ENCODE results near the gene SAMHD1. TPM values are rescaled to one million over a fixed set of nuclear protein-coding genes. Genes with fewer than 3 reads are reported as not detected.

SAMHD1 gene
- total and polyA plus RNA-seq, 2 donors (not counting 3 experiments of a cell fraction or from before 2014, with no cell fraction given), result 13.7 to 27.5 TPM

DNA sequence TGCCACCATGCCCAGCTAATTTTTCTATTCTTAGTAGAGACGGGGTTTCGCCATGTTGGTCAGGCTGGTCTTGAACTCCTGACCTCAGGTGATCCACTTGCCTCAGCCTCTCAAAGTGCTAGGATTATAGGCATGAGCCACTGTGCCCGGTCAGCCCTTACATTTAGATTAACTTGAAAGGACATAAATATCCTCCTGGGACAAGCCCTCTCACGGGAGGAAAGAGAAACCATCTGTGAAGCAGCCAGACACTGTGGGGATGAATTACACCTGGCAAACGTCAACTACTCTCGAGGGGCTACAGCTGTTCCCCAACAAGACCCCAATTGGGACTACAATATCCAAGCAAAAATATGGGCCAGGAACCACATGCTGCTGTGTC lies 32.7 kb upstream of the SAMHD1 start:
- FAIRE-seq, result no peak
- CTCF ChIA-PET, result no interaction called here
- dilution Hi-C loops (cut with MboI; ENCODE audit: extremely low pct_ligation_motif_present, low sequenced_read_pairs), result no loop called here

More for the DNA sequence above, 32.7 kb upstream of the SAMHD1 start:
- no peaks in the 10 kb centered on the region for H3K27me3 ChIP-seq (ENCODE audit: control insufficient read depth in 2 of 2, insufficient read depth in 2 of 2, low read length in 2 of 2)
- DNase-seq (ENCODE audit: low read depth, low spot score), result no peak
- no peaks in the 10 kb centered on the region for H3K9me3 ChIP-seq (replicated peaks; ENCODE audit: control insufficient read depth, insufficient read depth, low read length)
- H3K79me2 ChIP-seq (ENCODE audit: control insufficient read depth, insufficient read depth, low read length), result no peaks in the 10 kb centered on the region
- no peak overlapping the region for H3K9ac ChIP-seq (replicated peaks; ENCODE audit: extremely low read depth, insufficient read depth, low read length)
- BruUV-seq (replicated peaks), result no TSS peak
- H3K4me3 ChIP-seq (replicated peaks in 1 of 3; ENCODE audit: insufficient read depth in 1 of 3, low read depth in 1 of 3, low read length in 3 of 3), result no peak overlapping the region
- TF ChIP-seq POLR2A (IDR thresholded peaks at IDR 0.05; ENCODE audit: low read depth, low read length) (no peak), EZH2 (IDR thresholded peaks at IDR 0.05; ENCODE audit: borderline replicate concordance, low read depth, low read length, severe bottlenecking) (no peak), FOS (IDR thresholded peaks at IDR 0.05; ENCODE audit: borderline replicate concordance, insufficient read depth, low read length) (no peak), JUN (IDR thresholded peaks at IDR 0.05; ENCODE audit: borderline replicate concordance, insufficient read depth, insufficient read length, low read depth) (no peak), GATA2 (IDR thresholded peaks at IDR 0.05; ENCODE audit: insufficient read depth, insufficient read length, low read depth, low read length) (no peak), MYC (IDR thresholded peaks at IDR 0.05; ENCODE audit: low read depth, low read length) (no peak), POLR2AphosphoS5 (IDR thresholded peaks at IDR 0.05; ENCODE audit: insufficient read depth, low read depth, low read length) (no peak)
- TF ChIP-seq, protein P1, sequence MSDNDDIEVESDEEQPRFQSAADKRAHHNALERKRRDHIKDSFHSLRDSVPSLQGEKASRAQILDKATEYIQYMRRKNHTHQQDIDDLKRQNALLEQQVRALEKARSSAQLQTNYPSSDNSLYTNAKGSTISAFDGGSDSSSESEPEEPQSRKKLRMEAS (IDR thresholded peaks at IDR 0.05; ENCODE audit: insufficient read depth, insufficient read length), result no peak
- TF ChIP-seq, protein P2, sequence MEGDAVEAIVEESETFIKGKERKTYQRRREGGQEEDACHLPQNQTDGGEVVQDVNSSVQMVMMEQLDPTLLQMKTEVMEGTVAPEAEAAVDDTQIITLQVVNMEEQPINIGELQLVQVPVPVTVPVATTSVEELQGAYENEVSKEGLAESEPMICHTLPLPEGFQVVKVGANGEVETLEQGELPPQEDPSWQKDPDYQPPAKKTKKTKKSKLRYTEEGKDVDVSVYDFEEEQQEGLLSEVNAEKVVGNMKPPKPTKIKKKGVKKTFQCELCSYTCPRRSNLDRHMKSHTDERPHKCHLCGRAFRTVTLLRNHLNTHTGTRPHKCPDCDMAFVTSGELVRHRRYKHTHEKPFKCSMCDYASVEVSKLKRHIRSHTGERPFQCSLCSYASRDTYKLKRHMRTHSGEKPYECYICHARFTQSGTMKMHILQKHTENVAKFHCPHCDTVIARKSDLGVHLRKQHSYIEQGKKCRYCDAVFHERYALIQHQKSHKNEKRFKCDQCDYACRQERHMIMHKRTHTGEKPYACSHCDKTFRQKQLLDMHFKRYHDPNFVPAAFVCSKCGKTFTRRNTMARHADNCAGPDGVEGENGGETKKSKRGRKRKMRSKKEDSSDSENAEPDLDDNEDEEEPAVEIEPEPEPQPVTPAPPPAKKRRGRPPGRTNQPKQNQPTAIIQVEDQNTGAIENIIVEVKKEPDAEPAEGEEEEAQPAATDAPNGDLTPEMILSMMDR (IDR thresholded peaks at IDR 0.05; ENCODE audit: extremely low read depth in 1 of 2, insufficient read depth in 1 of 2, low read depth in 1 of 2, low read length in 2 of 2), result no peak
- H3K36me3 ChIP-seq (ENCODE audit: control insufficient read depth in 2 of 2, extremely low read depth in 1 of 2, insufficient read depth in 2 of 2, low read length in 2 of 2), result no peaks in the 10 kb centered on the region
- H2AFZ ChIP-seq (ENCODE audit: low read depth, low read length), result no peak overlapping the region
- H3K9me1 ChIP-seq (replicated peaks; ENCODE audit: control insufficient read depth, extremely low read depth, insufficient read depth, low read length), result no peaks in the 10 kb centered on the region
- H4K20me1 ChIP-seq (replicated peaks; ENCODE audit: control insufficient read depth, extremely low read depth, insufficient read depth, low read length), result no peaks in the 10 kb centered on the region
- no peak overlapping the region for H3K27ac ChIP-seq (ENCODE audit: insufficient read depth, low read depth, low read length)
- no peak overlapping the region for H3K4me2 ChIP-seq (ENCODE audit: insufficient read depth, low read length)
- POLR2A ChIA-PET, result no interaction called here
- intact Hi-C loops (cut with micrococcal nuclease), result no loop called here
- peaks cover 8% of the 10 kb centered on the region for H3K4me1 ChIP-seq (ENCODE audit: control insufficient read depth, extremely low read depth, insufficient read depth, low read length)
